ENCODE measurements around the gene PLEKHB2.
A peak's percentile ranks its signal among the peaks of the same experiment; 100 is the strongest.
"Not testable (repeated sequence)": the region's sequence is repeated elsewhere in the genome, so short reads cannot be mapped to it uniquely, and the experiment has no call there.

Gene PLEKHB2, protein sequence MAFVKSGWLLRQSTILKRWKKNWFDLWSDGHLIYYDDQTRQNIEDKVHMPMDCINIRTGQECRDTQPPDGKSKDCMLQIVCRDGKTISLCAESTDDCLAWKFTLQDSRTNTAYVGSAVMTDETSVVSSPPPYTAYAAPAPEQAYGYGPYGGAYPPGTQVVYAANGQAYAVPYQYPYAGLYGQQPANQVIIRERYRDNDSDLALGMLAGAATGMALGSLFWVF

DNA sequence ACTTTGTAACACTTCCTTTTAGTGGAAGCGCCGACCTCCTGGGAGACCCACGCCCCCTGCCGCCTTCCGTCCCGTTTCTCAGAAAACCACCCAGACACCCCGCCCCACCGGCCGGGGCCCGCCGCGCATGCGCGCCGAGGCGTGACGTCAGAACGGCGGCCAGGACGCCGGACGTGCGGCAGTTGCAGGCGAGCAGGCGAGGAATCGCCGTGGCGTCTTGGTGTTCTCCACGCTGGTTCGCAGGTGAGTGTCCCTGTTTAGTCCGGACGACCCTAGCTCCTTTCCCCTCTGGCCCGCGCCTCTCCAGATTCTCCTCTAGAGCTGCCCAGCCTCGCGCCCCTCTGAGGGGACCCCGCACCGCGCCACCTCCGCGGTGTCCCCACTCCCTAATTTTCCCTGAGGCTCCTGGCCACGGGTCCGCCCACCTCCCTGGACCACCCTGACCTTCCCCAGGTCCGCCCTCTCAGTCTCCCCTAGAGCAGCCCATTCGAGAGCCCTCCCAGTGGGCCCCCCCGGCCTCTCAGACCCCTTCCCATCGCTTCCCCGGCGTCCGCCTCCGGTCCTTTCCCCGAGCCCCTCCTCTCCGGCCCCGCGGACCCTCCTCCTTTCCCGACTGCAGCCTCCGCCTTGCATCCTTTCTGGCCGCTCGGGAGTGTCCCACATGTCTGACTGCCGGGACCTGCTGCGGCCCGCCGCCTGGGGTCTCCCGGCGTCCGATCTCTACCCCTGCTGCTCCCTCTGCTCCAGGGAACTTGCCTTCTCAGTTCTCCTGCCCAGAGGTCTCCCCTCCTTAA lies at the start of gene PLEKHB2:
PLEKHB2 (plus strand) TSS at position 181 of the 794 bp plus-strand sequence. CDS start 15,606 bp downstream, outside the sequence.
- no peak for DNase-seq (ENCODE audit: low read depth)

DNA sequence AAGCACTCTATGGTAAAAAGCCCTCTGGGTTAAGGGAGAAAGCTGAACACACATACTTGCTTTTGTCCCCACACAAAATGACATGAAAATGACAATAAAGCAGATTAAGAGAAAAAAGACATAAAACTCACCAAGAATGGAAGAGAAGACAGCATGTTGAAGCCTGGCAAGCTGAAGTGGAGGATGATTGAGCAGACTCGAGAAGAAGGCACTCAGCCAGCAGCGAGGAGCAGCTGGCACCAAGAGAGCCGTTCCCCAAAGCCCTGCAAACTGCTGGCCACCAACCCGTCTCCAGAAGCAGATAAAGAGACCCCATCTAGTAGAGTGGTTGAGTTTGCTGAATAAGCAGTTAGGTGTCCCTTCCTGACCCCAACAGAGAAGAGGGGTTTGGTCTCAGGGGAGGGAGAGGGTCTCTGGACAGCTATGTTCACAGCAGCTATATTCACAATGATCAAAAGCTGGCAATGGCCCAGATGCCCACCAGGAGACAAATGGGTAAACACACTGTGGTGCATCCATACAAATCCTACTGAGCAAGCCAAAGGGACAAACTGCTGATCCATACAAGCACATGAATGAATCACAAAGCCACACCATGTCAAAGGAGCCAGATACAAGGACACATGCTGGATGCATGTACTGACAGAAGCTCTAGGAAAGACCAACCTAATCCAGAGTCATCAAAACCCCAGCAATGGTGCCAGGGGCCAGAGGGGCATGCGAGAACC lies 48.8 kb upstream of the PLEKHB2 start:
- no peak for DNase-seq (ENCODE audit: low read depth)

GRCh38 chr2:131056932-131057287 lies 48.2 kb upstream of the PLEKHB2 start:
- DNase-seq (ENCODE audit: low read depth), result no peak

GRCh38 chr2:131058214-131058843 lies 46.8 kb upstream of the PLEKHB2 start:
- no peak for DNase-seq (ENCODE audit: low read depth)

DNA sequence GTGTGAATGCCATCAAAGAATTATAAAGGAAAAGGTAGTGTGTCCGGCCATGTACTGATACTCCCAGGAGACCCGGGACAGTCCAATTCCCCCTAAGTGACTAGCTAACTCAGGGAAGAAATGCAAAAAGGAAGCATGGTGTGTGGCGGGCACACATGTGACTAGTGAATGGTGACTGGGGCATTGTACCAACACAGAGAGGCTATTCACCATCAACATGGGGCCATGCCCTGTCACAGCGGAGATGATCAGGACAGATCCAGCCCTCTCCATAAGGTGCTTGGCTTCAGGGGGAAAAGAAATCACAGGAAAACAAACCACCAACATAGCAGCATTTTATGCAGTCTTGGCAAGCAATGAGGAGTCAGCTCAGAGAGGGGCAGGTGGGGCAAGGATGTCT lies 46.2 kb upstream of the PLEKHB2 start:
- DNase-seq (ENCODE audit: low read depth), result no peak

DNA sequence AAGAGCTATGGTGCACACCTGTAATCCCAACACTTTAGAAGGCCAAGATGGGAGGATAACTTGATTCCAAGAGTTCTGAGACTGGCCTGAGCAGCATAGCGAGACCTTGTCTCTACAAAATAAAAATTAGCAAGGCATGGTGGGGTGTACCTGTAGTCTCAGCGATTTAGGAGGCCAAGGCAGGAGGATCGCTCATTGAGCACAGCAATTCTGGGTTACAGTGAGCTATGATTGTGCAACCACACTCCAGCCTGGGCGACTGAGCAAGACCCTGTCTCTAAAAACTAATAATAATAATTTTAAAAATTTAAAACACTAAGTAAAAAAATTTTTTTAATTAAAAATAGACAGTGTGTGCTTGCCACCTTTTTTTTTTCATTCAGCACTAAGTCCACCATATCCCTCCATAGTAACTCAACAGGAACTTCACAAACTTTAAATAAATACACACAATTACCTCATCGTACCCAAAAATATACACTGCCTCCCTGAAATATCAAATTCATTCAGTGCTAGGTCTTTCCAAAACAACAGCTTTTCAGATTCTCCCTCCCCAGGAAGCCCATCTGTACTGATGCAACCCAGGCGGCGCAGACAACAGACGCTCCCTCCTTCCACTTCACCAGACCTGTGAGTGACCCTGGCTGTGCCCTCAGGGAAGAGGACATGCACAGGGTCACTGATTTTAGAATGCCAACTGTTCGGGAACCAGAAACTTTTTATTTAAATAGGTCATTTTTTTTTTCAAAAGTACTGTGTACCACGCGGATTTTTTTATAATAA lies 41.4 kb upstream of the PLEKHB2 start:
- DNase-seq (ENCODE audit: low read depth), result no peak

GRCh38 chr2:131064589-131065512 lies 40.3 kb upstream of the PLEKHB2 start:
- no peak for DNase-seq (ENCODE audit: low read depth)

DNA sequence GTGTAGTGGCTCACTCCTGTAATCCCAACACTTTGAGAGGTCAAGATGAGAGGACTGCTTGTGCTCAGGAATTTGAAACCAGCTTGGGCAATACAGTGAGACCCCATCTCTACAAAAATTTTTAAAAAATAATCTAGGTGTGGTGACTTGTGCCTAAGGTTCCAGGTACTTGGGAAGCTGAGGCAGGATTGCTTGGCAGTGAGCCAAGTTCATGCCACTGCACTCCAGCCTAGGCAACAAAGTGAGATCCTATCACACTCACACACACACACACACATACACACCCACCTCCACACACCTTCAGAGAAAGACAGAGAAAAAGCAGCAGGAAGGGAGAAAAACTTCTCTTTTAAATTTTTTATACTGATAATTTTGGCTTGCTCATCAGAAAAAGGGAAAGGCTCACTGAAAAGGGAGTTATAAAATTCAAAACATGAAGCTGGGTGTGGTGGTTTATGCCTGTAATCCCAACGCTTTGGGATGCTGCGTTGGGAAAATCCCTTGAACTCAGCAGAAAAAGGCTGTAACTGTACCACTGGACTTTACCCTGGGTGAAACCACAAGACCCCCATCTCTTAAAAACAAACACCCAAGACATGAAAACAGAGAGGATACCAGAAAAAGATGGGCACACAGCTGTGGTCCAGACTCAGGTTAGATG lies 37.5 kb upstream of the PLEKHB2 start:
- DNase-seq (ENCODE audit: low read depth), result no peak

DNA sequence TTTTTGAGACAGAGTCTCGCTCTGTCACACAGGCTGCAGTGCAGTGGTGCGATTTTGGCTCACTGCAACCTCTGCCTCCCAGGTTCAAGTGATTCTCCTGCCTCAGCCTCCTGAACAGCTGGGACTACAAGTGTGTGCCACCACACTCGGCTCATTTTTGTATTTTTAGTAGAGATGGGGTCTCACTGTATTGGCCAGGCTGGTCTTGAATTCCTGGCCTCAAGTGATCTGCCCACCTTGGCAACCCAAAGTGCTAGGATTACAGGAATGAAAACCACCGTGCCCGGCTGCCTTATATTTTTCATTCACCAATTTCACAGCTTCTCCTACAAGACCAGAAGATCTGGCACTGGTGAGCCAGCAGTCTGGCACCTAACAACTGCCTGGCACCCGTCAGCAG lies 37.0 kb upstream of the PLEKHB2 start:
- not testable (repeated sequence) for DNase-seq (ENCODE audit: low read depth)

DNA sequence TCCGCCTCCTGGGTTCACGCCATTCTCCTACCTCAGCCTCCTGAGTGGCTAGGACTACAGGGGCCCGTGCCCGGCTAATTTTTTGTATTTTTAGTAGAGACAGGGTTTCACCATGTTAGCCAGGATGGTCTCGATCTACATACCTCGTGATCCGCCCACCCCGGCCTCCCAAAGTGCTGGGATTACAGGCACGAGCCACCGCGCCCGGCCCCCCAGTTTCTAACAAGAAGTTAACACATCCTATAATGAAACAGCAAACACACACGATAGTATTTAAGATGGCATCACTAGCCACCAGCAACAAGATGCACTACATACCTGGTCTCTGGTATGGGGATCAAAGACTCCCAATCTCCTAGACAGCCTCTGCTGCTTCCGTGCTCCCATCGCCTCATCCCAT lies 29.6 kb upstream of the PLEKHB2 start:
- not testable (repeated sequence) for DNase-seq (ENCODE audit: low read depth)

- no peak for DNase-seq (ENCODE audit: low read depth)
Observed at GRCh38 chr2:131076707-131077106, 28.4 kb upstream of the PLEKHB2 start.

DNA sequence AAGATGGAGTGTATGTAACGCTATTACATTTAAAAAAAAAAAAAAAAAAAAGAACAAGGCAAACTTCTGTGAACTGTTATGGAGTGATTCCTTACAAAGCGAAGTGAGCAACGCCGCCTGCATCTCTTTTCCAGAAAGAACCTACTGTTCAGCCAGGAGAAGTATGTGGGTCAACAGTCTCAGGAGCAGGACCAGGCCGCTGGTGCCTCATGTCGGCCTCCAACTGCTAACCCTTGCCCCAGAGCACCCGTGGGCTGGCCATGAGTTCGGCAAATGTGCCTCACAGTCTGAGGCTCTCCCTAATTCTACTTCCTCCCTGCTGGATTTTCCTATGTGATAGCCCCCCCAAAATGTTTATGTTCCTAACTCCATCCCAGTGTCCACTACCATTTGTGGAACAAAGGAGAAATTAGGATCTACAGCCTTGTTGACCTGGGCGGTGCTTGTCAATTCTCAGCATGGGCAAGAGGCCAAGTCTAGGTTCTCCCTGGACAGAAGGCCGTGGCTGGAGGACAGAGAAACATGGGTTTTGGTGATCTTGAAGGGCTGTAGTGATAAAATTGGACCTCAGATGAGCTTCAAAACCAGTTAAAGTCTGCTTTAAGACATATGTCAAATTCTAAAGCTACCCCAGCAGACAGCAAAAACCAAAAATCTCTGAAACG lies 27.8 kb upstream of the PLEKHB2 start:
- no peak for DNase-seq (ENCODE audit: low read depth)

DNA sequence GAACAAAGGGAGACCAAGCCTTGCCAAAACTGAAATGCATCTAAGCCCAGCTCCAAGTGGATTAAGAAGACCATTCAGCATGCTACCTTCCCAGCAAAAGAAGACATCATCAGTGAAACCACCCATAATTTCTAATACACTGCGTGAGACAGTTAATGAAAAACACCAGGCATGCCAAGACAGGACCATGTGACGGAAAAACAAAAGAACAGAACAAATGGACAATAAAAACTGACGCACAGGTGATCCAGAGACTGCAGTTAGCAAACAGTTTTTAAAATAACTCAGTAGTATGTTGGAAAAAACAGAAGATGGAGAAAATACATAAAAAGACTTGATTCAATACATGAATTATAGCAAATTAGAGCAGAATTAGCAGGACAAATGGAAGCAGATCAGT lies 27.2 kb upstream of the PLEKHB2 start:
- no peak for DNase-seq (ENCODE audit: low read depth)

DNA sequence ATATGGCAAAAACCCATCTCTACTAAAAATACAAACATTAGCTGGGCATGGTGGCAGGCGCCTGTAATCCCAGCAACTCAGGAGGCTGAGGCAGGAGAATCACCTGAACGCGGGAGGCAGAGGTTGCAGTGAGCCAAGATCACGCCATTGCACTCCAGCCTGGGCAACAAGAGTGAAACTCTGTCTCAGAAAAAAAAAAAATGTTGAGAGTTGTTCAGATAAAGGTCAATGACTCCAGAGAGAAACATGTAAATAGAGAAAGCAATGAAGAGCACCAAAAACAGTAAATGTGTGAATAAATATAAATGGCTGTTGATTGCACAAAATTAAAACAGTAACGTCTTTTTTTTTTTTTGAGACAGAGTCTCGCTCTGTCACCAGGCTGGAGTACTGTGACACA lies 25.2 kb upstream of the PLEKHB2 start:
- not testable (repeated sequence) for DNase-seq (ENCODE audit: low read depth)

GRCh38 chr2:131081190-131081589 lies 23.9 kb upstream of the PLEKHB2 start:
- DNase-seq (ENCODE audit: low read depth), result no peak

DNA sequence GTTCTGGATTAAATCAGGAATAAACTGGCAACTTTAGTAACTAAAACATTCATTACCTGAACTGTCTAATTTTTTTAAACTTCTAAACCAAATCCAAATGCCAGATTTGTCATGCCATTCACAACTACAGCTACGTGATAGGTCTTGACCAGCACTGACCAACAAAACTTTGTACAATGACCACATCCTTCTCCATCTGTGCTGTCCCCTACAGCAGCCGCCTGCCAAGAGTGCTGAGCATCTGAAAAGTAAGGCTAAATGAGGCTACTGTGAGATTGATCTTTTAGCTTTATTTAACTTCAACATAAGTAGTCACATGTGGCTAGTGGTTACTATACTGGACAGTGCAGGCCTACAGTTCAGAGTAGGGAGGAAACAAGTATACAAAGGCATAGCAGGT lies 19.5 kb upstream of the PLEKHB2 start:
- DNase-seq (ENCODE audit: low read depth), result no peak

DNA sequence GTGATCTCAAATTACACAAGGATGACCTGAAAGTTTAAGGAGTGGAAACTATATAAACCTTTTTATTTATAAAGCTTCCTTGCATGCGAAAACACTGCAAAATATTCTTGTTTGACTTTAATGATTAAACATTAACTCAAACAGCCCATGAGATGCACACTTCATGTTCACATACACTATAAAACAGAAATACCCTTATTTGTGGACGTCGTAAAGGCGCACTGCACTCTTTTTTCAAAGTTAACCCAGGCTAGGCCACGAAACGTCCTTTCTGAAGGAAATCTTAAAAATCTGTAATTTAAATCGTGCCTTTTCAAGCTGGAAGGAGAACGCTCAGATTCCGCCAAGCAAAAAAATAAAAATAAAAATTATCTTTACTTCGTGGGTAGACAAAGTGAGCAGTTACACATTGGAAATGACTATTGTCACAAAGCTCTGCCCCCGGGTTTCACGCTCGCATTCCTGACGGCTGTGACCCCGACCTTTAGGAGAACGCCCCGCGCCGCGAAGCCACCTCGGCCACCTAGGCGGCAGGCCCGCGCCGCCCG lies 12.6 kb upstream of the PLEKHB2 start:
- no peak for DNase-seq (ENCODE audit: low read depth)

DNA sequence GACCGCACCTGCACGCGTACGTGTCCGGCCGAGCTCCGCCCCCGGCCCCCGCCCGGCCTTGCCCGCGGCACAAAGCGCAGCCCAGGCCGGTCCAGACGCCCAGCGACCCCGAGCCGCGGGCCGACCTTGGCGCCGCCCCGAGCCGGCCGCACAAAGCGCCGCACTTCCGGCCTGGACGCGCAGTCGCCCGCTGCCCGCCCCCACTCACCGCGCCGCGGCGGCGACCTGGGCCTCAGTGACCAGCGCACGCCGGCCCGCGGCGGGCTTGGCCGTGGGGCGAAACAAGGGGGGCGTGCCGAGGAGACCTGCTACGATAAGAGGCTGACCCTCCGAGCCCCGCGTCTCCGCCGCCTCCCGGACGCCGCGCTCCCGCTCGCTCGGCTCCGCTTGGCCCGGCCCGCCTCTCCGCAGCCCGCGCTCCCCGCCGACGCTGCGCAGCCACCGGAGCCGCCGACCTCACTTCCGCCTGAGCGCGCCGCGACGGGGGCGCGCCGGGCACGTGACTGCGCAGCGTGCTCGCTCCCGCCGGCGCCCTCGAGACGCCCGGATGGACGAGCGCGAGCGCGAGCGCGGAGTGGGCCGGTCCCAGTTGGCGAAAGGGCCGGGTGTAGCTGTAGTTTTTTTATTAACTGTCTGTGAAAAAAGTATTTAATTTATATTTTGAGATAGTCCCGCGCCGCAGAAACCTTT lies 12.0 kb upstream of the PLEKHB2 start, which contains the start of gene FAM168B:
FAM168B (minus strand) TSS at position 455 of the 690 bp plus-strand sequence. CDS start 10,814 bp downstream, outside the sequence.
- peak; percentile 52 for DNase-seq (ENCODE audit: low read depth)
